SH-SY5Y (cell line): ENCODE results near the gene LUZP1.

Source experiments
- GATA2 ChIP-seq: IDR thresholded peaks from 2 replicates; pipeline ENCODE4 v1.6.1; 2011; ENCODE audit warnings: mild to moderate bottlenecking, low read depth, low read length
- GATA3 ChIP-seq: IDR thresholded peaks from 2 replicates; pipeline ENCODE4 v1.6.1; 2011; ENCODE audit warnings: low read depth, mild to moderate bottlenecking, low read length, moderate library complexity

- TF ChIP-seq GATA2 (no peak), GATA3 (no peak)
Observed at GRCh38 chr1:23178414-23178813, 9.8 kb upstream of the LUZP1 start.
